Tibial nerve (tissue), 4 donors: ENCODE data around the gene KREMEN1. TPM values are rescaled to one million over a fixed set of nuclear protein-coding genes. Genes with fewer than 3 reads are reported as not detected.

Experiments used
- DNase-seq, 2 donors: peaks; one replicate each; pipeline ENCODE4 v3.0.0-alpha.2; 2019; ENCODE audit warnings: low spot score in 2 of 2
- H3K27ac ChIP-seq, 4 donors: fragments of 200-600 bp; sonication (generic) in 3 of 4; one replicate each; pipeline ENCODE4 v1.5.1; 2017 to 2019; ENCODE audit warnings: mild to moderate bottlenecking in 1 of 4
- H3K27me3 ChIP-seq, 2 donors: fragments of 200-600 bp; sonication (generic) in 1 of 2; one replicate each; pipeline versions ENCODE4 v1.5.1 to v1.6.0; 2017 to 2019
- H3K36me3 ChIP-seq, 3 donors: fragments of 200-600 bp; sonication (generic); one replicate each; pipeline ENCODE4 v1.5.1; 2018 to 2019
- H3K4me1 ChIP-seq, 4 donors: fragments of 200-600 bp; sonication (generic) in 3 of 4; one replicate each; pipeline ENCODE4 v1.5.1; 2017 to 2019
- H3K4me3 ChIP-seq, 4 donors: fragments of 200-600 bp; sonication (generic) in 3 of 4; one replicate each; pipeline ENCODE4 v1.5.1; 2017 to 2019; ENCODE audit warnings: mild to moderate bottlenecking in 1 of 4, moderate library complexity in 1 of 4
- H3K9me3 ChIP-seq, 4 donors: fragments of 200-600 bp; sonication (generic) in 3 of 4; one replicate each; pipeline ENCODE4 v1.5.1; 2017 to 2019
- CTCF ChIP-seq, 5 experiments: fragments of 200-600 bp in 3 of 5; fragments of 450-650 bp in 2 of 5; sonication (generic) in 3 of 5; IDR thresholded peaks; one replicate each; pipeline ENCODE4 v1.5.1; 2016 to 2019; ENCODE audit warnings: antibody characterized with exemption in 5 of 5, mild to moderate bottlenecking in 3 of 5, moderate library complexity in 2 of 5
- EP300 ChIP-seq, 2 donors: sonication (generic); formaldehyde crosslinking; IDR thresholded peaks; one replicate each; pipeline ENCODE4 v1.6.1; 2017; ENCODE audit warnings: antibody characterized with exemption in 2 of 2, mild to moderate bottlenecking in 1 of 2
- POLR2A ChIP-seq, 2 donors: fragments of 450-650 bp; IDR thresholded peaks; one replicate each; pipeline ENCODE4 v1.6.1; 2017; ENCODE audit warnings: antibody characterized with exemption in 2 of 2, mild to moderate bottlenecking in 2 of 2, moderate library complexity in 2 of 2
- WGBS, 2 donors: methylation state at CpG; one replicate each; pipeline ENCODE4 v1.1.5; 2018; 5-methylcytosine and 5-hydroxymethylcytosine counted together
- total RNA-seq, 4 donors: library from RNA; depleted of rRNA; stranded (reverse); fragments of >200 nt; gene quantifications; one replicate each; pipeline ENCODE4 v1.1.0, GENCODE V29; 2016

KREMEN1 gene
- total RNA-seq, 4 donors from 2014 or later, result 5.4 to 15.1 (median 12.9) TPM

- Histone ChIP-seq H3K36me3 (peaks cover 0 to 20% (median 0%) of the 10 kb centered on the region in 3 donors), H3K9me3 (no peaks in the 10 kb centered on the region), H3K4me3 (no peak overlapping the region), H3K27ac (no peak overlapping the region), H3K27me3 (no peaks in the 10 kb centered on the region), H3K4me1 (peaks cover 0 to 22% (median 2%) of the 10 kb centered on the region in 4 donors)
- TF ChIP-seq EP300 (IDR thresholded peaks at IDR 0.05) (no peak), POLR2A (IDR thresholded peaks at IDR 0.05) (no peak), CTCF (IDR thresholded peaks at IDR 0.05) (no peak)
- WGBS, 2 donors, result 76 to 95% methylated on average over 2 of the region's 2 CpGs
- no peak for DNase-seq
Measured at GRCh38 chr22:29095459-29095858, 22.6 kb downstream of the KREMEN1 start.

- TF ChIP-seq POLR2A (IDR thresholded peaks at IDR 0.05) (no peak), EP300 (IDR thresholded peaks at IDR 0.05) (no peak), CTCF (IDR thresholded peaks at IDR 0.05) (no peak)
- DNase-seq, result no peak
- H3K36me3 ChIP-seq, result peaks cover 0 to 22% (median 0%) of the 10 kb centered on the region in 3 donors
- H3K4me3 ChIP-seq, result no peak overlapping the region
- no peaks in the 10 kb centered on the region for H3K9me3 ChIP-seq
- H3K4me1 ChIP-seq, result peaks cover 0 to 22% (median 2%) of the 10 kb centered on the region in 4 donors
- no peaks in the 10 kb centered on the region for H3K27me3 ChIP-seq
- 70 to 71% methylated on average over 13 of the region's 13 CpGs for WGBS, 2 donors
- no peak overlapping the region for H3K27ac ChIP-seq
Measured at GRCh38 chr22:29096736-29097669, 24.2 kb downstream of the KREMEN1 start.

GRCh38 chr22:29098296-29098695 lies 25.5 kb downstream of the KREMEN1 start:
- no peaks in the 10 kb centered on the region for H3K27me3 ChIP-seq
- no peaks in the 10 kb centered on the region for H3K9me3 ChIP-seq
- 98% methylated on average over 2 of the region's 2 CpGs for WGBS, 2 donors
- TF ChIP-seq CTCF (IDR thresholded peaks at IDR 0.05) (no peak), EP300 (IDR thresholded peaks at IDR 0.05) (no peak), POLR2A (IDR thresholded peaks at IDR 0.05) (no peak)
- peaks cover 0 to 11% (median 2%) of the 10 kb centered on the region in 4 donors for H3K4me1 ChIP-seq
- peaks cover 0 to 27% (median 0%) of the 10 kb centered on the region in 3 donors for H3K36me3 ChIP-seq
- no peak overlapping the region for H3K4me3 ChIP-seq
- no peak overlapping the region for H3K27ac ChIP-seq
- no peak for DNase-seq

GRCh38 chr22:29102300-29102699 lies 29.5 kb downstream of the KREMEN1 start:
- peaks cover 0 to 20% (median 0%) of the 10 kb centered on the region in 3 donors for H3K36me3 ChIP-seq
- no peaks in the 10 kb centered on the region for H3K9me3 ChIP-seq
- H3K4me1 ChIP-seq, result no peaks in the 10 kb centered on the region
- DNase-seq, result no peak
- H3K27me3 ChIP-seq, result no peaks in the 10 kb centered on the region
- H3K4me3 ChIP-seq, result no peak overlapping the region
- 78 to 83% methylated on average over 2 of the region's 2 CpGs for WGBS, 2 donors
- TF ChIP-seq CTCF (IDR thresholded peaks at IDR 0.05) (no peak), EP300 (IDR thresholded peaks at IDR 0.05) (no peak), POLR2A (IDR thresholded peaks at IDR 0.05) (no peak)
- no peak overlapping the region for H3K27ac ChIP-seq

- H3K9me3 ChIP-seq, result no peaks in the 10 kb centered on the region
- no peaks in the 10 kb centered on the region for H3K4me1 ChIP-seq
- no peak overlapping the region for H3K4me3 ChIP-seq
- 63 to 70% methylated on average over 1 of the region's 1 CpG for WGBS, 2 donors
- H3K27me3 ChIP-seq, result no peaks in the 10 kb centered on the region
- no peak overlapping the region for H3K27ac ChIP-seq
- peaks cover 0 to 20% (median 0%) of the 10 kb centered on the region in 3 donors for H3K36me3 ChIP-seq
- no peak for TF ChIP-seq CTCF (IDR thresholded peaks at IDR 0.05)
- TF ChIP-seq POLR2A (IDR thresholded peaks at IDR 0.05), result no peak
- no peak for TF ChIP-seq EP300 (IDR thresholded peaks at IDR 0.05)
- DNase-seq, result no peak
Measured at GRCh38 chr22:29103121-29103520, 30.3 kb downstream of the KREMEN1 start.
